Upper lobe of right lung (tissue), 1 donor: ENCODE data around the gene SLC44A2. TPM values are rescaled to one million over a fixed set of nuclear protein-coding genes. Genes with fewer than 3 reads are reported as not detected.

Experiments
- ATAC-seq: fragments of 200-7000 bp; cut with Tn5 transposase; one replicate; pipeline ENCODE4 v1.9.1; 2020; ENCODE audit warnings: mild to moderate bottlenecking, moderate library complexity
- DNase-seq: peaks from one replicate; pipeline ENCODE4 v3.0.0-alpha.2; 2020
- H3K27ac ChIP-seq: fragments of 200-600 bp; one replicate; pipeline ENCODE4 v1.8.0; 2022
- H3K27me3 ChIP-seq: fragments of 200-600 bp; one replicate; pipeline ENCODE4 v1.8.0; 2022; ENCODE audit warnings: mild to moderate bottlenecking
- H3K36me3 ChIP-seq: fragments of 200-600 bp; one replicate; pipeline ENCODE4 v1.8.0; 2022
- H3K4me1 ChIP-seq: fragments of 200-600 bp; one replicate; pipeline ENCODE4 v1.8.0; 2022
- H3K4me3 ChIP-seq: fragments of 200-600 bp; one replicate; pipeline ENCODE4 v1.8.0; 2022; ENCODE audit warnings: mild to moderate bottlenecking
- H3K9me3 ChIP-seq: fragments of 200-600 bp; one replicate; pipeline ENCODE4 v1.8.0; 2022
- CTCF ChIP-seq: fragments of 200-600 bp; IDR thresholded peaks from one replicate; pipeline ENCODE4 v1.8.0; 2022; ENCODE audit warnings: antibody characterized with exemption
- intact Hi-C: fragments of 100-400 bp; cut with DNase I; formaldehyde crosslinking; loops from one replicate; pipeline ENCODE4 v1.11.0; 2022
- total RNA-seq: library from RNA; stranded (reverse); fragmentation: NEBNext Ultra II Directional; extraction: Animal tissue kit (Norgen Biotek cat#: 25700); gene quantifications from one replicate; pipeline ENCODE4 v1.2.1, GENCODE V29; 2021
- donor health status: DM: no; HTN: yes; CAD: no; lungs with severe emphysema.

The SLC44A2 gene
- total RNA-seq, 1 donor from 2014 or later: 293 TPM

- peaks cover 79% of the 10 kb centered on the region for H3K36me3 ChIP-seq
- ATAC-seq (no peak), DNase-seq (no peak)
- intact Hi-C loops: no loop called here
- no peaks in the 10 kb centered on the region for H3K9me3 ChIP-seq
- no peak overlapping the region for H3K4me3 ChIP-seq
- H3K4me1 ChIP-seq: peaks cover 26% of the 10 kb centered on the region
- TF ChIP-seq CTCF: no peak
- H3K27ac ChIP-seq: no peak overlapping the region
- H3K27me3 ChIP-seq: no peaks in the 10 kb centered on the region
These were observed 15.9 kb downstream of the SLC44A2 start for GRCh38 chr19:10641248-10641647.

GRCh38 chr19:10642473-10643171 is 17.3 kb downstream of the SLC44A2 start:
- no peak overlapping the region for H3K27ac ChIP-seq
- DNase-seq: no peak
- intact Hi-C loops: no loop called here

GRCh38 chr19:10643172-10643967 is 18.0 kb downstream of the SLC44A2 start:
- no peak overlapping the region for H3K4me3 ChIP-seq
- H3K27me3 ChIP-seq: no peaks in the 10 kb centered on the region
- DNase-seq: no peak
- peaks cover 58% of the 10 kb centered on the region for H3K36me3 ChIP-seq
- H3K9me3 ChIP-seq: no peaks in the 10 kb centered on the region
- peaks cover 26% of the 10 kb centered on the region for H3K4me1 ChIP-seq
- no peak overlapping the region for H3K27ac ChIP-seq
- TF ChIP-seq CTCF: no peak
- intact Hi-C loops: no loop called here
- ATAC-seq: no peak

More at GRCh38 chr19:10642473-10643171, 17.3 kb downstream of the SLC44A2 start:
- H3K9me3 ChIP-seq: no peaks in the 10 kb centered on the region
- peaks cover 26% of the 10 kb centered on the region for H3K4me1 ChIP-seq
- H3K36me3 ChIP-seq: peaks cover 65% of the 10 kb centered on the region
- no peak for ATAC-seq
- no peak for TF ChIP-seq CTCF
- no peaks in the 10 kb centered on the region for H3K27me3 ChIP-seq
- H3K4me3 ChIP-seq: no peak overlapping the region

- no peak for TF ChIP-seq CTCF
- peaks cover 52% of the 10 kb centered on the region for H3K36me3 ChIP-seq
- H3K4me1 ChIP-seq: peaks cover 26% of the 10 kb centered on the region
These were observed 18.6 kb downstream of the SLC44A2 start for GRCh38 chr19:10643968-10644259.

GRCh38 chr19:10644260-10645007 is 19.1 kb downstream of the SLC44A2 start:
- H3K27me3 ChIP-seq: no peaks in the 10 kb centered on the region
- peak; percentile 91 for ATAC-seq
- H3K36me3 ChIP-seq: peaks cover 47% of the 10 kb centered on the region
- intact Hi-C loops: loop anchor here (2.0 kb wide), 1 partner anchor 62 kb away; no protein-coding TSS in a partner anchor
- peaks cover 21% of the 10 kb centered on the region for H3K4me1 ChIP-seq
- peak; percentile 93 for DNase-seq
- no peaks in the 10 kb centered on the region for H3K9me3 ChIP-seq
- H3K27ac ChIP-seq: peak overlapping the region; percentile 47
- peak; percentile 84 for TF ChIP-seq CTCF
- no peak overlapping the region for H3K4me3 ChIP-seq

More at GRCh38 chr19:10643968-10644259, 18.6 kb downstream of the SLC44A2 start:
- intact Hi-C loops: loop anchor here (2.0 kb wide), 1 partner anchor 61 kb away; no protein-coding TSS in a partner anchor
- H3K9me3 ChIP-seq: no peaks in the 10 kb centered on the region
- ATAC-seq (no peak), DNase-seq (no peak)
- no peaks in the 10 kb centered on the region for H3K27me3 ChIP-seq
- H3K4me3 ChIP-seq: no peak overlapping the region
- H3K27ac ChIP-seq: peak overlapping the region; percentile 47
